ENCODE results near the gene KRTAP6-2. TPM values are rescaled to one million over a fixed set of nuclear protein-coding genes. Genes with fewer than 3 reads are reported as not detected.

The KRTAP6-2 gene
- total RNA-seq, 4 donors from 2014 or later, result not detected

- Histone ChIP-seq H3K36me3 (no peaks in the 10 kb centered on the region), H3K27me3 (no peaks in the 10 kb centered on the region), H3K4me3 (no peak overlapping the region), H3K4me1 (no peaks in the 10 kb centered on the region), H3K27ac (no peak overlapping the region), H3K9me3 (no peaks in the 10 kb centered on the region)
- no peak for TF ChIP-seq POLR2A (IDR thresholded peaks at IDR 0.05)
- TF ChIP-seq EP300 (IDR thresholded peaks at IDR 0.05), result no peak
- TF ChIP-seq CTCF (IDR thresholded peaks at IDR 0.05), result no peak
- no peak for DNase-seq (ENCODE audit: low spot score in 2 of 2)
- 54 to 57% methylated on average over 1 of the region's 1 CpG for WGBS, 2 donors
These were observed 19.4 kb downstream of the KRTAP6-2 start for GRCh38 chr21:30579346-30579745.

GRCh38 chr21:30577766-30578165 lies 20.9 kb downstream of the KRTAP6-2 start:
- TF ChIP-seq POLR2A (IDR thresholded peaks at IDR 0.05), result no peak
- no peak for TF ChIP-seq EP300 (IDR thresholded peaks at IDR 0.05)
- no peak for TF ChIP-seq CTCF (IDR thresholded peaks at IDR 0.05)
- no peaks in the 10 kb centered on the region for H3K36me3 ChIP-seq

GRCh38 chr21:30567617-30568016 lies 31.1 kb downstream of the KRTAP6-2 start:
- Histone ChIP-seq H3K27ac (no peak overlapping the region), H3K4me3 (no peak overlapping the region), H3K36me3 (no peaks in the 10 kb centered on the region), H3K27me3 (no peaks in the 10 kb centered on the region), H3K4me1 (no peaks in the 10 kb centered on the region), H3K9me3 (no peaks in the 10 kb centered on the region)
- TF ChIP-seq EP300 (IDR thresholded peaks at IDR 0.05), result no peak
- TF ChIP-seq POLR2A (IDR thresholded peaks at IDR 0.05), result no peak
- TF ChIP-seq CTCF (IDR thresholded peaks at IDR 0.05), result no peak
- DNase-seq (ENCODE audit: low spot score in 2 of 2), result no peak

More at GRCh38 chr21:30577766-30578165, 20.9 kb downstream of the KRTAP6-2 start:
- Histone ChIP-seq H3K9me3 (no peaks in the 10 kb centered on the region), H3K4me1 (no peaks in the 10 kb centered on the region), H3K27me3 (no peaks in the 10 kb centered on the region), H3K4me3 (no peak overlapping the region), H3K27ac (no peak overlapping the region)
- DNase-seq (ENCODE audit: low spot score in 2 of 2), result no peak

- Histone ChIP-seq H3K27me3 (no peaks in the 10 kb centered on the region), H3K9me3 (no peaks in the 10 kb centered on the region), H3K4me1 (no peaks in the 10 kb centered on the region), H3K36me3 (no peaks in the 10 kb centered on the region), H3K4me3 (no peak overlapping the region), H3K27ac (no peak overlapping the region)
- no peak for DNase-seq (ENCODE audit: low spot score in 2 of 2)
- TF ChIP-seq CTCF (IDR thresholded peaks at IDR 0.05) (no peak), POLR2A (IDR thresholded peaks at IDR 0.05) (no peak), EP300 (IDR thresholded peaks at IDR 0.05) (no peak)
- 88 to 89% methylated on average over 2 of the region's 2 CpGs for WGBS, 2 donors
These were observed 35.1 kb downstream of the KRTAP6-2 start for GRCh38 chr21:30563630-30564029.

GRCh38 chr21:30563072-30563471 lies 35.6 kb downstream of the KRTAP6-2 start:
- 61 to 75% methylated on average over 6 of the region's 6 CpGs for WGBS, 2 donors
- no peak overlapping the region for H3K27ac ChIP-seq
- no peaks in the 10 kb centered on the region for H3K27me3 ChIP-seq
- H3K36me3 ChIP-seq, result no peaks in the 10 kb centered on the region
- no peak overlapping the region for H3K4me3 ChIP-seq
- TF ChIP-seq POLR2A (IDR thresholded peaks at IDR 0.05), result no peak
- TF ChIP-seq CTCF (IDR thresholded peaks at IDR 0.05), result no peak
- TF ChIP-seq EP300 (IDR thresholded peaks at IDR 0.05), result no peak
- no peaks in the 10 kb centered on the region for H3K4me1 ChIP-seq
- H3K9me3 ChIP-seq, result no peaks in the 10 kb centered on the region
- DNase-seq (ENCODE audit: low spot score in 2 of 2), result no peak
